SU-DHL-6 (cell line): ENCODE results near the gene JAM2.

Experiments
- H2AFZ ChIP-seq: fragments of 200-600 bp; sonication (generic); 2 replicates; pipeline ENCODE4 v1.6.1; 2014; ENCODE audit warnings: low read depth, mild to moderate bottlenecking, moderate library complexity, mixed read lengths, antibody characterized with exemption, low read length; ENCODE audit not compliant: severe bottlenecking
- H3F3A ChIP-seq: fragments of 200-600 bp; shearing (Covaris generic); 2 replicates; pipeline ENCODE4 v1.6.0; 2016; ENCODE audit warnings: antibody characterized with exemption, mild to moderate bottlenecking; ENCODE audit not compliant: insufficient read depth
- H3K27ac ChIP-seq: fragments of 200-600 bp; sonication (generic); 2 replicates; pipeline ENCODE4 v1.5.1; 2016; ENCODE audit warnings: low read depth, mild to moderate bottlenecking, low read length, moderate library complexity, mixed read lengths
- H3K27me3 ChIP-seq: fragments of 200-600 bp; sonication (generic), shearing (Covaris generic); 2 replicates; pipeline ENCODE4 v1.6.0; 2014; ENCODE audit warnings: mild to moderate bottlenecking, low read length
- H3K36me3 ChIP-seq: fragments of 200-600 bp; sonication (generic); 2 replicates; pipeline ENCODE4 v1.6.1; 2014; ENCODE audit warnings: mild to moderate bottlenecking, low read length, mixed read lengths
- H3K4me2 ChIP-seq: fragments of 300-600, 200-600 bp; shearing (Covaris generic), sonication (generic); 2 replicates; pipeline ENCODE4 v1.6.0; 2014; ENCODE audit warnings: low read length, low read depth, mild to moderate bottlenecking; ENCODE audit not compliant: poor library complexity, severe bottlenecking
- H3K4me3 ChIP-seq: fragments of 200-600 bp; sonication (generic); 2 replicates; pipeline ENCODE4 v1.5.1; 2014; ENCODE audit warnings: antibody characterized with exemption, low read length, mild to moderate bottlenecking, mixed read lengths; ENCODE audit not compliant: insufficient read depth, poor library complexity, severe bottlenecking
- H3K79me2 ChIP-seq: fragments of 200-600 bp; sonication (generic); 2 replicates; pipeline ENCODE4 v1.6.1; 2014; ENCODE audit warnings: mild to moderate bottlenecking, low read length, moderate library complexity; ENCODE audit not compliant: insufficient read depth
- H3K9ac ChIP-seq: fragments of 200-600 bp; sonication (generic); 2 replicates; pipeline ENCODE4 v1.7.0; 2014; ENCODE audit warnings: mild to moderate bottlenecking, low read length
- H3K9me2 ChIP-seq: fragments of 200-600 bp; sonication (generic); replicated peaks from 2 replicates; pipeline ENCODE4 v1.6.1; 2014; ENCODE audit warnings: low read length; ENCODE audit not compliant: insufficient read depth
- H3K9me3 ChIP-seq: fragments of 200-600 bp; sonication (generic); 2 replicates; pipeline ENCODE4 v1.6.1; 2014; ENCODE audit warnings: low read length, mixed read lengths; ENCODE audit not compliant: insufficient read depth
- H4K20me1 ChIP-seq: fragments of 200-600 bp; sonication (generic); 2 replicates; pipeline ENCODE4 v1.6.1; 2014; ENCODE audit warnings: low read depth, mild to moderate bottlenecking, antibody characterized with exemption, low read length, moderate library complexity, mixed read lengths
- CTCF ChIP-seq: fragments of 200-600 bp; sonication (generic); IDR thresholded peaks from one replicate; pipeline ENCODE4 v1.5.1; 2017; ENCODE audit warnings: antibody characterized with exemption, mild to moderate bottlenecking, low read length, moderate library complexity; ENCODE audit not compliant: insufficient read depth, poor library complexity, severe bottlenecking
- EZH2phosphoT487 ChIP-seq: fragments of 200-600 bp; sonication (generic), shearing (Covaris generic); conservative IDR thresholded peaks from 2 replicates; pipeline ENCODE4 v1.6.1; 2018; ENCODE audit warnings: mild to moderate bottlenecking, antibody characterized with exemption, low read length, moderate library complexity, mixed read lengths

Gene JAM2

DNA sequence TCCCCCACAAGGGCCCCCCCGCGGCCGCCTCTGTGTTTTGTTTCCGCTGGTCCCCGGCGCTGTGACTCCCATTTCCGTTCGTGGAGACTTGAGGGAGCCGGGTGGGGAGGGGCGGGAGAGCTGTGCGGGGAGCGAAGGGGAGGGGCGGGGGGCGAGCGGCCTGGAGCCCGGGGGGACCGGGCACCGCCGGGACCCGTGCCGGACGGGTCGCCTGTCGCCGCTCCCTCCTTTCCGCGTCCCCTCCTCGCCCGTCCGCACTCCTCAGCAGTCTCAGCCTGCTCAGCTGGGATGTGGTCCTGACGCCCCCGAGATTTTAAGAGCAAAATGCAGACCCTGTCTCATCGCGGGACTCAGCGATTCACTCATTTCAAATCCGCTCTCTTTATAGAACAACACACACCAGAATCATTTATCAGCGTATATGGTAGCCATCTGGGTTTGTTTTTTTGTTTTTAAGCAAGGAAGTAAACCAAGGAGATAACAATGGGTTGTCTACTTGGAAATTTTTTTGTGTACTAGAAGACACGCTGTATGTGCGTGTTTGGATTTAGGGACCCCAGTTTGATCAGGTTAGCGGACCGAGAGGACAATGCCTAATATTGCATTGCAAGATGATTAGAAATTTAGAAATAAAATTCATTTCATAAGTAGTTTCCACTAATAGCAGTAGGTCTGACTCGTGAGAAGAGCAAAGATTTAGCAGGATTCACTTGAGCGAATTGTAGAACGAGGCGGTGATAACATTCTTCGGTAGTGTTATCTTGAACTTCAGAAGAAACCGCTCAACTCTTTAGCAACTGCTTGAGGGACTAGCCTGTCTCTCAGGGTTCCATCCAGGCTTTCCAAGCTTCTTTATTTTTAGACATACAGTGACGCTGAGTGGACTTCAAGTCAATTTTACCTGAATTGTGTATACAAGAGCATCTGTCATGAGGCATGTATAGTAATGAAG is 96.9 kb downstream of the JAM2 start:
- Histone ChIP-seq H3K9me2 (no peaks in the 10 kb centered on the region), H2AFZ (peak overlapping the region; percentile 89), H3K27ac (peak overlapping the region; percentile 95), H4K20me1 (no peaks in the 10 kb centered on the region), H3K4me2 (peak overlapping the region; percentile 99), H3K79me2 (peaks cover 91% of the 10 kb centered on the region), H3K27me3 (no peaks in the 10 kb centered on the region), H3K4me3 (peak overlapping the region; percentile 96), H3K36me3 (no peaks in the 10 kb centered on the region), H3F3A (peaks cover 8% of the 10 kb centered on the region), H3K9me3 (no peaks in the 10 kb centered on the region), H3K9ac (peak overlapping the region; percentile 94)
- no peak for TF ChIP-seq CTCF
- no peak for TF ChIP-seq EZH2phosphoT487

- Histone ChIP-seq H3K9me3 (no peaks in the 10 kb centered on the region), H3K36me3 (0 out of 2 replicates have a peak, but pooled peaks cover 5% of the 10 kb centered on the region), H2AFZ (no peak overlapping the region), H3K4me3 (peak overlapping the region; percentile 96), H3K27me3 (no peaks in the 10 kb centered on the region), H3K27ac (peak overlapping the region; percentile 4; the same call in 1 of the 2 replicates), H3K4me2 (peak overlapping the region; percentile 99), H3K79me2 (peaks cover 89% of the 10 kb centered on the region), H3K9me2 (no peaks in the 10 kb centered on the region), H4K20me1 (no peaks in the 10 kb centered on the region), H3F3A (peaks cover 8% of the 10 kb centered on the region), H3K9ac (peak overlapping the region; percentile 94)
- no peak for TF ChIP-seq CTCF
- no peak for TF ChIP-seq EZH2phosphoT487
These were observed 98.4 kb downstream of the JAM2 start for GRCh38 chr21:25737421-25737820.

GRCh38 chr21:25742900-25743299 is 103.8 kb downstream of the JAM2 start:
- Histone ChIP-seq H3K9me2 (no peaks in the 10 kb centered on the region), H2AFZ (no peak overlapping the region), H3K79me2 (peaks cover 59% of the 10 kb centered on the region), H4K20me1 (no peaks in the 10 kb centered on the region), H3K4me2 (no peak overlapping the region), H3K9me3 (no peaks in the 10 kb centered on the region), H3F3A (no peaks in the 10 kb centered on the region), H3K36me3 (peaks cover 25% of the 10 kb centered on the region; the same call in 1 of the 2 replicates), H3K27me3 (no peaks in the 10 kb centered on the region), H3K27ac (no peak overlapping the region), H3K4me3 (no peak overlapping the region), H3K9ac (no peak overlapping the region)
- no peak for TF ChIP-seq EZH2phosphoT487
- TF ChIP-seq CTCF, result no peak
